Spleen (tissue), 11 donors: ENCODE data around the gene TNP2. TPM values are rescaled to one million over a fixed set of nuclear protein-coding genes. Genes with fewer than 3 reads are reported as not detected.

Experiments used
- DNase-seq: peaks from one replicate; pipeline ENCODE4 v3.0.0-alpha.2; 2020
- H3K27ac ChIP-seq, 8 donors: fragments of 200-600 bp; sonication (generic) in 7 of 8; 1 replicate in 4 of 8; 2 replicates in 4 of 8; pipeline versions ENCODE4 v1.5.0 to v1.8.0; 2016 to 2021; ENCODE audit warnings: inconsistent platforms in 4 of 8, mild to moderate bottlenecking in 4 of 8, moderate library complexity in 1 of 8
- H3K27me3 ChIP-seq, 7 donors: fragments of 200-600 bp; sonication (generic) in 6 of 7; replicated peaks in 1 of 7; 1 replicate in 4 of 7; 2 replicates in 3 of 7; pipeline versions ENCODE4 v1.5.0 to v1.8.0; 2016 to 2021; ENCODE audit warnings: inconsistent platforms in 3 of 7, mild to moderate bottlenecking in 1 of 7
- H3K36me3 ChIP-seq, 6 donors: fragments of 200-600 bp; sonication (generic) in 5 of 6; 1 replicate in 4 of 6; 2 replicates in 2 of 6; pipeline versions ENCODE4 v1.5.0 to v1.8.0; 2016 to 2021; ENCODE audit warnings: inconsistent platforms in 2 of 6
- H3K4me1 ChIP-seq, 6 donors: fragments of 200-600 bp; sonication (generic) in 5 of 6; 1 replicate in 3 of 6; 2 replicates in 3 of 6; pipeline versions ENCODE4 v1.5.0 to v1.8.0; 2016 to 2021; ENCODE audit warnings: inconsistent platforms in 3 of 6
- H3K4me3 ChIP-seq, 8 donors: fragments of 200-600 bp; sonication (generic) in 7 of 8; 1 replicate in 4 of 8; 2 replicates in 4 of 8; pipeline versions ENCODE4 v1.5.0 to v1.8.0; 2016 to 2021; ENCODE audit warnings: inconsistent platforms in 4 of 8, mild to moderate bottlenecking in 4 of 8, moderate library complexity in 2 of 8
- H3K9me3 ChIP-seq, 8 donors: fragments of 200-600 bp; sonication (generic) in 7 of 8; 1 replicate in 4 of 8; 2 replicates in 4 of 8; pipeline versions ENCODE4 v1.5.0 to v1.8.0; 2016 to 2021; ENCODE audit warnings: inconsistent platforms in 4 of 8
- CTCF ChIP-seq, 11 experiments: fragments of 200-600 bp in 7 of 11; fragments of 450-650 bp in 4 of 11; sonication (generic) in 4 of 11; IDR thresholded peaks in 8 of 11; conservative IDR thresholded peaks in 3 of 11; 1 replicate in 7 of 11; 2 replicates in 4 of 11; pipeline versions ENCODE4 v1.4.0 to v1.8.0; 2016 to 2021; ENCODE audit warnings: antibody characterized with exemption in 11 of 11, inconsistent platforms in 4 of 11, mild to moderate bottlenecking in 1 of 11
- POLR2A ChIP-seq, 3 donors: fragments of 450-650 bp; IDR thresholded peaks; one replicate each; pipeline ENCODE4 v1.5.1; 2017; ENCODE audit warnings: antibody characterized with exemption in 3 of 3, mild to moderate bottlenecking in 1 of 3
- POLR2AphosphoS5 ChIP-seq, 3 donors: sonication (generic); formaldehyde crosslinking; IDR thresholded peaks; one replicate each; pipeline ENCODE4 v1.5.1; 2017; ENCODE audit warnings: antibody characterized with exemption in 3 of 3
- WGBS, 5 donors: extraction: QIAGEN DNeasy Blood & Tissue Kit in 3 of 5; methylation state at CpG; one replicate each; pipeline versions ENCODE4 v1.1.5 to v1.1.7; 2013 to 2018; 5-methylcytosine and 5-hydroxymethylcytosine counted together
- intact Hi-C: fragments of 100-400 bp; cut with DNase I; formaldehyde crosslinking; loops from one replicate; pipeline ENCODE4 v1.15.0; 2023; ENCODE audit warnings: low total_unique reads
- polyA plus RNA-seq, 3 donors: library from polyadenylated mRNA; stranded (reverse); fragments of 200-250 nt; gene quantifications; one replicate each; pipeline ENCODE4 v1.2.1, GENCODE V29; 2013
- total RNA-seq, 7 donors: library from RNA; depleted of rRNA in 3 of 7; stranded (reverse); fragments of >200 nt in 3 of 7; fragmentation: NEBNext Ultra II Directional in 4 of 7; extraction: Animal tissue kit (Norgen Biotek cat#: 25700) in 4 of 7; gene quantifications; one replicate each; pipeline versions ENCODE4 v1.1.0 to v1.2.1, GENCODE V29; 2016 to 2021
- donor health status: healthy with polysubstance abuse.
- donor health status: DM: no; HTN: no; CAD: no; lungs with moderate emphysema.
- donor health status: DM: no; HTN: no; CAD: no.
- donor health status: Bipolar disorder and iron deficiency.
- donor health status: healthy.
- donor health status: DM: no; HTN: no; CAD: no.
- donor health status: DM: yes; HTN: yes; CAD: no.

The TNP2 gene
- total and polyA plus RNA-seq, 10 donors = not detected

GRCh38 chr16:11270602-11271162 is 1.6 kb upstream of the TNP2 start:
- no peak for TF ChIP-seq POLR2AphosphoS5 (IDR thresholded peaks at IDR 0.05)
- no peak for TF ChIP-seq POLR2A (IDR thresholded peaks at IDR 0.05)
- no peak for TF ChIP-seq CTCF (IDR thresholded peaks at IDR 0.05 in 8 of 11, conservative IDR thresholded peaks at IDR 0.05 in 3 of 11)
- no peaks in the 10 kb centered on the region for H3K27me3 ChIP-seq
- intact Hi-C loops = no loop called here
- no peaks in the 10 kb centered on the region for H3K4me1 ChIP-seq
- no peak overlapping the region for H3K27ac ChIP-seq
- DNase-seq = no peak
- no peak overlapping the region for H3K4me3 ChIP-seq
- no peaks in the 10 kb centered on the region for H3K36me3 ChIP-seq
- WGBS, 5 donors = 78 to 97% (median 93%) methylated on average over 2 of the region's 2 CpGs
- no peaks in the 10 kb centered on the region for H3K9me3 ChIP-seq

GRCh38 chr16:11265124-11265523 is 4.0 kb downstream of the TNP2 start:
- no peak for DNase-seq
- peaks cover 0 to 20% (median 8%) of the 10 kb centered on the region in 6 donors for H3K4me1 ChIP-seq
- H3K27me3 ChIP-seq = no peaks in the 10 kb centered on the region
- H3K4me3 ChIP-seq = no peak overlapping the region
- no peaks in the 10 kb centered on the region for H3K36me3 ChIP-seq
- 88 to 98% (median 92%) methylated on average over 7 of the region's 7 CpGs for WGBS, 5 donors
- H3K9me3 ChIP-seq = no peaks in the 10 kb centered on the region
- TF ChIP-seq CTCF (IDR thresholded peaks at IDR 0.05 in 8 of 11, conservative IDR thresholded peaks at IDR 0.05 in 3 of 11) (no peak), POLR2AphosphoS5 (IDR thresholded peaks at IDR 0.05) (no peak), POLR2A (IDR thresholded peaks at IDR 0.05) (no peak)
- H3K27ac ChIP-seq = no peak overlapping the region
- intact Hi-C loops = no loop called here

GRCh38 chr16:11264155-11264832 is 4.8 kb downstream of the TNP2 start:
- H3K9me3 ChIP-seq = no peaks in the 10 kb centered on the region
- no peak overlapping the region for H3K4me3 ChIP-seq
- intact Hi-C loops = no loop called here
- 65 to 78% (median 73%) methylated on average over 9 of the region's 9 CpGs for WGBS, 5 donors
- TF ChIP-seq POLR2A (IDR thresholded peaks at IDR 0.05) (no peak), POLR2AphosphoS5 (IDR thresholded peaks at IDR 0.05) (no peak), CTCF (IDR thresholded peaks at IDR 0.05 in 8 of 11, conservative IDR thresholded peaks at IDR 0.05 in 3 of 11) (no peak)
- H3K27me3 ChIP-seq = no peaks in the 10 kb centered on the region
- H3K4me1 ChIP-seq = peaks cover 3 to 22% (median 10%) of the 10 kb centered on the region in 6 donors
- no peaks in the 10 kb centered on the region for H3K36me3 ChIP-seq
- no peak for DNase-seq
- peak overlapping the region in 1 of 8 donors; percentile 30 for H3K27ac ChIP-seq

GRCh38 chr16:11263737-11264136 is 5.4 kb downstream of the TNP2 start:
- Histone ChIP-seq H3K4me1 (peaks cover 8 to 28% (median 15%) of the 10 kb centered on the region in 6 donors), H3K9me3 (no peaks in the 10 kb centered on the region), H3K36me3 (no peaks in the 10 kb centered on the region), H3K27me3 (no peaks in the 10 kb centered on the region), H3K27ac (peak overlapping the region in 1 of 8 donors; percentile 30), H3K4me3 (no peak overlapping the region)
- intact Hi-C loops = no loop called here
- WGBS, 5 donors = 24 to 37% (median 35%) methylated on average over 4 of the region's 4 CpGs
- no peak for TF ChIP-seq POLR2A (IDR thresholded peaks at IDR 0.05)
- TF ChIP-seq CTCF (IDR thresholded peaks at IDR 0.05 in 8 of 11, conservative IDR thresholded peaks at IDR 0.05 in 3 of 11) = no peak
- TF ChIP-seq POLR2AphosphoS5 (IDR thresholded peaks at IDR 0.05) = no peak
- no peak for DNase-seq
